NCI-H2029 treated with DMSO at 0.1 percent for 48 hours (cell line): ENCODE results near the gene OR56B4.

Experiments
- DNase-seq: peaks from one replicate; lab custom pipeline; 2025; lab: John Stamatoyannopoulos, UW

OR56B4 gene

DNA sequence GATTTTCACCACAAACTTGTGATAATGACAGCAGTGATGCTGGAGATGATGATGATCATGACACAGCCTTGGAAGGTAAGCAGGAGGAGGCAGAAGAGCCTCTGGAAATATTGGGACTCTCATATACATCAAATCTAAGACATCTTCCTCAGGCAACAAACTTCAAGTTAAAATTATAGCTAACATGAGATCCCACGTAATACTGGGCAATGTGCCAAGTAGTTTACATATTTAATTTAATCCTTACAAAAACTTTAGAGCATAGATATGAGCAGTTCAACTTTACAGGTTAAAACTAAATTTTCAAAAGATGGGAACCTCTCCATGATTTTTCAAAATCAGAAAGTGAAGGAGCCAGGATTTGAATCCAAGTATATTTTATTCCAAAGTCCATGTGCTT is 43.6 kb downstream of the OR56B4 start:
- DNase-seq, result no peak

DNA sequence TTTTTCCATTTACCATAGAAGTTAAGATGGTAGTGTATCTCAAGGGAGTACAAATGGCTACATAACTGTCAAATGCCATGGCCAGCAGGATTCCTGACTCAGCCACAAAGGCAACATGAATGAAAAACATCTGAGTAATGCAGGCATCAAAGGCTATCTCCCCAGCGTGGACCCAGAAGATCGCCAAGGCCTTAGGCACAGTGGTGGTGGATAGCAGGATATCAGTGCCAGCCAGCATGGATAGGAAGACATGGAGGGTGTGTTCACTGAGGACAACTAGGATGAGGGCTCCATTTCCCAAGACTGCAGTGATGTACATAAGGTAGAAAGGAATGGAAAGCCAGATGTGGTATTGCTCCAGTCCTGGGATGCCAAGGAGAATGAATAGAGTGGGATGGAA is 44.6 kb downstream of the OR56B4 start:
- no peak for DNase-seq

DNA sequence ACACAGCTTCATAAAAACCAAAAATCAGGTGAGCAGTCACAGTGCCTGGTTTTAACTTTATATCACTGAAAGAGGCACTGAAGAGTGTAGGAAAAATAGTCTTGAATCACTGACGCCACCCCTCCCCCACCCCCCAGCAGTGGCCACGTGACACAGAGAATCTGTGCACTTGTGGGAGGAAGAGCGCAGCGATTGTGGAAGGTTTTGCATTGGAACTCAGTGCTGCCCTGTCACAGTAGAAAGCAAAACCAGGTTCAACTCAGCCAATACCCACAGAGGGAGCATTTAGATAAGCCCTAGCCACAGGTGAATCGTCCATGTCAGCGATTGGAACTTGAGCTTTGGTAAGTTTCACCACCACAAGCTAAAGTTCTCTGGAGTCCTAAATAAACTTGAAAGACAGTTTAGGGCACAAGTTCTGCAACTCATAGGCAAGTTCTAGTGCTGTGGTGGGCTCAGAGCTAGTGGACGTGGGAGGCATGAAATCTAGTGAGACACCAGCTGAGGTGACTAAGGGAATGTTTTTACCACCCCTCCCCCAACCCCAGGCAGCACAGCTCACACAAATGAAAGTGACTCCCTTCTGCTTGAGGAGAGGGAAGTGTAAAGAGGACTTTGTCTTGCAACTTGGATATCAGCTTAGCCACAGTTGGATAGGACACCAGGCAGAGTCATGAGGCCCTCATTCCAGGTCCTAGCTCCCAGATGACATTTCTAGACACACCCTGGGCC is 49.3 kb downstream of the OR56B4 start:
- no peak for DNase-seq
